B cell (primary cell): ENCODE measurements around the gene SEZ6L2.

Experiments
- EZH2 ChIP-seq: IDR thresholded peaks from 2 replicates; pipeline ENCODE4 v1.6.1; 2012; ENCODE audit warnings: borderline replicate concordance, low read depth, mild to moderate bottlenecking, moderate library complexity, low read length; ENCODE audit not compliant: insufficient read depth, poor library complexity, severe bottlenecking
- TF ChIP-seq, protein P1 (sequence below): fragments of 200-600 bp; IDR thresholded peaks from one replicate; pipeline ENCODE4 v1.8.0; 2022; ENCODE audit warnings: antibody characterized with exemption, mild to moderate bottlenecking

DNA sequence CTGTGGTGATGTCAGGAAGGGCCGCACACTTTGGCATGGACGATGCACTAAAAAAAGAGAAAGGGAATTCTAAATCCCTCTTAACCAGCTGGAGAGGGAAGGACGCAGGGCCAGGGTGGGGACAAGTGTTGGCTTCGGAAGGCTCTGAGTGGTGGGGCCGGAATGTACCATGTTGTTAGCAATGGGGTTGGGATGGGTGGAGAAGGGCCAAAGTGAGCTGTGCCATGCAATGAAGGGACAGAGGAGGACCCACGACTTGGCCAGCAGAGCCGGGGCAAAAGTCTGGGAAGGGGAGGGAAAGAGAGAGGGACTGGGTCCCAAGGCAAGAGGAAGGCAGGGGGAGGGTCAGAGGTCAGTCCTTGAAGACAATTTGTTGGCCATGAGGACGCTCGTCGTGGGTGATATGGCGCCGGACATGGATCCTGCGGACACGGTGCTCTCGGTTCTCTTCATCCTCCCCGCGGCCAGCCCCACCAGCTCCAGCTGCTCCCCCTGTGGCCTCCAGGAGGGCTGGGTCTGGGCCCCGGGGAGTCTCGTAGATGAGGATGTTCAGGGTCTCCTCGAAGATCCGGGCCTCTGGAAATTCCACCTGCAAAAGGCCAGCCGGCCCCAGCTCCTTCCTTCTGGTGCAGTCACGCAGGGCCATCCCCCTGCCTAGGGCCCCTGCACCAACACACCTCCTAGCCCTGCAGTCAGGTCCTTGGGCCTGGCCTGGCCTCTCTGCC, 7.3 kb upstream of the SEZ6L2 start:
- TF ChIP-seq EZH2 = no peak
- TF ChIP-seq, protein P1, sequence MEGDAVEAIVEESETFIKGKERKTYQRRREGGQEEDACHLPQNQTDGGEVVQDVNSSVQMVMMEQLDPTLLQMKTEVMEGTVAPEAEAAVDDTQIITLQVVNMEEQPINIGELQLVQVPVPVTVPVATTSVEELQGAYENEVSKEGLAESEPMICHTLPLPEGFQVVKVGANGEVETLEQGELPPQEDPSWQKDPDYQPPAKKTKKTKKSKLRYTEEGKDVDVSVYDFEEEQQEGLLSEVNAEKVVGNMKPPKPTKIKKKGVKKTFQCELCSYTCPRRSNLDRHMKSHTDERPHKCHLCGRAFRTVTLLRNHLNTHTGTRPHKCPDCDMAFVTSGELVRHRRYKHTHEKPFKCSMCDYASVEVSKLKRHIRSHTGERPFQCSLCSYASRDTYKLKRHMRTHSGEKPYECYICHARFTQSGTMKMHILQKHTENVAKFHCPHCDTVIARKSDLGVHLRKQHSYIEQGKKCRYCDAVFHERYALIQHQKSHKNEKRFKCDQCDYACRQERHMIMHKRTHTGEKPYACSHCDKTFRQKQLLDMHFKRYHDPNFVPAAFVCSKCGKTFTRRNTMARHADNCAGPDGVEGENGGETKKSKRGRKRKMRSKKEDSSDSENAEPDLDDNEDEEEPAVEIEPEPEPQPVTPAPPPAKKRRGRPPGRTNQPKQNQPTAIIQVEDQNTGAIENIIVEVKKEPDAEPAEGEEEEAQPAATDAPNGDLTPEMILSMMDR = no peak
